VCaP (cell line): ENCODE data around the gene SESN3.

ENCODE experiments used
- H3K27ac ChIP-seq: fragments of 450-650 bp; 2 replicates; pipeline ENCODE4 v1.5.1; 2017
- CTCF ChIP-seq: fragments of 450-650 bp; conservative IDR thresholded peaks from 2 replicates; pipeline ENCODE4 v1.5.1; 2017; ENCODE audit warnings: mild to moderate bottlenecking, moderate library complexity

Gene SESN3

GRCh38 chr11:95200781-95201457 lies 30.1 kb downstream of the SESN3 start:
- no peak overlapping the region for H3K27ac ChIP-seq
- no peak for TF ChIP-seq CTCF

- H3K27ac ChIP-seq, result no peak overlapping the region
- TF ChIP-seq CTCF, result no peak
Measured at GRCh38 chr11:95195831-95196230, 35.2 kb downstream of the SESN3 start.

- peak overlapping the region; percentile 18 for H3K27ac ChIP-seq
- no peak for TF ChIP-seq CTCF
Measured at GRCh38 chr11:95193541-95193940, 37.5 kb downstream of the SESN3 start.

GRCh38 chr11:95192717-95193116 lies 38.3 kb downstream of the SESN3 start:
- TF ChIP-seq CTCF, result no peak
- H3K27ac ChIP-seq, result peak overlapping the region; percentile 18

GRCh38 chr11:95187723-95188122 lies 43.3 kb downstream of the SESN3 start:
- no peak for TF ChIP-seq CTCF

GRCh38 chr11:95182397-95182796 lies 48.6 kb downstream of the SESN3 start:
- H3K27ac ChIP-seq, result peak overlapping the region; percentile 7
- no peak for TF ChIP-seq CTCF

More at GRCh38 chr11:95187723-95188122, 43.3 kb downstream of the SESN3 start:
- H3K27ac ChIP-seq, result no peak overlapping the region; the same call in 1 of the 2 replicates

- TF ChIP-seq CTCF, result no peak
- H3K27ac ChIP-seq, result peak overlapping the region; percentile 33; the same call in 1 of the 2 replicates
Measured at GRCh38 chr11:95175818-95176380, 55.1 kb downstream of the SESN3 start.
